ENCODE data around the gene TMEM60.

DNA sequence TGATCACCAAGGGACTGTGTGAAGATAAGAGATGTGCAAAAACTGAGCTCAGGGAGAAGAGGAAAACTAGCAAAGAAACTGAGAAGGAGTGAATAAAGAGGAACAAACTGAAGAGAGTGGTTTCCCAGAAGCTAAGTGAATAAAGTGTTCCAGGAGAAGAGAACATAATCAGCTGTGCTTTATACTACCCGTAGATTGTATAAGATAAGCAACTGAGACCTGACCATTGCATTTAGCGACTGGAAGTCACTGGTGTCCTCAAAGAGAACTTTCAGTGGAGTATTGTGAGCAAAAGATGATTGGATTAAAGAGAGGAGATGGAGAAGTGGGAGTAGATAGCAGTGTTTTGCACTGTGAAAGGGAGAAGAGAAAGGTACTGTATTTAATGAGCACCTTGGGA lies 14.9 kb upstream of the TMEM60 start:
- no peak for TF ChIP-seq CTCF (IDR thresholded peaks at IDR 0.05)
- no peak for TF ChIP-seq POLR2A (IDR thresholded peaks at IDR 0.05)
- TF ChIP-seq POLR2AphosphoS5 (IDR thresholded peaks at IDR 0.05) = no peak
- no peak for TF ChIP-seq EP300 (IDR thresholded peaks at IDR 0.05)
